ENCODE data around the gene CD36. TPM values are rescaled to one million over a fixed set of nuclear protein-coding genes. Genes with fewer than 3 reads are reported as not detected.

CD36 gene
- total RNA-seq, 1 experiment from 2014 or later, result 1.4 TPM

DNA sequence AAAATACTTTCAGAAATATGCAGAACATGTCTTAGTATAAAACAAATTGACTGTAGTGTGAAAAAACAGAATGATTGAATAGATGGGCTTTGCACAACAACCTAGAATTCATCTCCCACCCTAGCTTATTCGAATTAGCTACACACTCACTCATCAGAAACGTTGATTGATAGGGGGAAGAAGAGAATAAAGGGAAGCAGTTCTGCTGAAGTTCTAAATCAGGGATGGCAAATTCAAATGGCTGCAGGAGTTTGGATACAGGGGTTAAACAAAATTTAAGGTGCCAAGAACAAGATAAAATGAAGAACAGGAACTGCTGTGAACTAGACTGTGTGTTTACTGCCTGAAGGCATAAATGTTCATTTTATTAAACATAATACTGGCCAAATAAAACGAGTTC lies 9.0 kb downstream of the CD36 start (continued):
- TF ChIP-seq, protein P1, sequence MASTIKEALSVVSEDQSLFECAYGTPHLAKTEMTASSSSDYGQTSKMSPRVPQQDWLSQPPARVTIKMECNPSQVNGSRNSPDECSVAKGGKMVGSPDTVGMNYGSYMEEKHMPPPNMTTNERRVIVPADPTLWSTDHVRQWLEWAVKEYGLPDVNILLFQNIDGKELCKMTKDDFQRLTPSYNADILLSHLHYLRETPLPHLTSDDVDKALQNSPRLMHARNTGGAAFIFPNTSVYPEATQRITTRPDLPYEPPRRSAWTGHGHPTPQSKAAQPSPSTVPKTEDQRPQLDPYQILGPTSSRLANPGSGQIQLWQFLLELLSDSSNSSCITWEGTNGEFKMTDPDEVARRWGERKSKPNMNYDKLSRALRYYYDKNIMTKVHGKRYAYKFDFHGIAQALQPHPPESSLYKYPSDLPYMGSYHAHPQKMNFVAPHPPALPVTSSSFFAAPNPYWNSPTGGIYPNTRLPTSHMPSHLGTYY (CRISPR knock-in tag; IDR thresholded peaks at IDR 0.05), result no peak
- TF ChIP-seq, protein P2, sequence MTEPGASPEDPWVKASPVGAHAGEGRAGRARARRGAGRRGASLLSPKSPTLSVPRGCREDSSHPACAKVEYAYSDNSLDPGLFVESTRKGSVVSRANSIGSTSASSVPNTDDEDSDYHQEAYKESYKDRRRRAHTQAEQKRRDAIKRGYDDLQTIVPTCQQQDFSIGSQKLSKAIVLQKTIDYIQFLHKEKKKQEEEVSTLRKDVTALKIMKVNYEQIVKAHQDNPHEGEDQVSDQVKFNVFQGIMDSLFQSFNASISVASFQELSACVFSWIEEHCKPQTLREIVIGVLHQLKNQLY (CRISPR knock-in tag; IDR thresholded peaks at IDR 0.05), result no peak
- no peak for TF ChIP-seq ZNF396 (CRISPR knock-in tag; IDR thresholded peaks at IDR 0.05; ENCODE audit: borderline replicate concordance)

DNA sequence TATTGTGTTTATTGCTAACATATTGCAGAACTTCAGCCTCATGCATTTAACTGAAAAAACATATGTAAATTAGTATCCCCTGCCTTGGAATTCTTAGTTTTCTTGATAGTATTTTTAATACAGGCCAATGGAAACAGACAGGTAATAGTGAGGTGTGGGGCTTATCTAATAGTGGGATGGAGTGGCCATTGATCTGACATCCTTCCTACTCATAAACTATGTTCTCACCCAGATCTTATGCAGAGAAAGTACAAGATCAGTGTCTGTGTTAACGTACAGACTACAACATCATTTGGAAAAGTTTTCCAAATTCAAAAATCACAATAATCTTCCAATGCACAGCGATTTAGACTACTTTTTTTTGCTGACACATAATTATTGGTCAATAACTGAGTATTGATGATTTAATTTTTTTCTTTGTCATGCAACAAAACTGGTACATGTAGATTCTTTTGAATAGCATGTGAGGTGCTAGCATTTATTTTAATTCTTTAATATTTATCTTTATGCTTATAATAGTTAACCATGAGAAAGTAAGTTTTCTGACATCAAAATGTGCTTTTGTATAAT lies 9.7 kb downstream of the CD36 start:
- CTCF ChIA-PET, result no interaction called here
- no peaks in the 10 kb centered on the region for H3K36me3 Mint-ChIP-seq
- POLR2A ChIA-PET, result no interaction called here
- H3K9me3 Mint-ChIP-seq, result no peaks in the 10 kb centered on the region
- no peak overlapping the region for H3K4me3 Mint-ChIP-seq
- no peak for TF ChIP-seq RORB (CRISPR knock-in tag; IDR thresholded peaks at IDR 0.05)
- TF ChIP-seq ZNF396 (CRISPR knock-in tag; IDR thresholded peaks at IDR 0.05; ENCODE audit: borderline replicate concordance), result no peak
- no peak for TF ChIP-seq NFYB (CRISPR knock-in tag; conservative IDR thresholded peaks at IDR 0.05; ENCODE audit: low read depth)
- no peak for TF ChIP-seq JUN (CRISPR knock-in tag; IDR thresholded peaks at IDR 0.05)
- TF ChIP-seq, protein P3, sequence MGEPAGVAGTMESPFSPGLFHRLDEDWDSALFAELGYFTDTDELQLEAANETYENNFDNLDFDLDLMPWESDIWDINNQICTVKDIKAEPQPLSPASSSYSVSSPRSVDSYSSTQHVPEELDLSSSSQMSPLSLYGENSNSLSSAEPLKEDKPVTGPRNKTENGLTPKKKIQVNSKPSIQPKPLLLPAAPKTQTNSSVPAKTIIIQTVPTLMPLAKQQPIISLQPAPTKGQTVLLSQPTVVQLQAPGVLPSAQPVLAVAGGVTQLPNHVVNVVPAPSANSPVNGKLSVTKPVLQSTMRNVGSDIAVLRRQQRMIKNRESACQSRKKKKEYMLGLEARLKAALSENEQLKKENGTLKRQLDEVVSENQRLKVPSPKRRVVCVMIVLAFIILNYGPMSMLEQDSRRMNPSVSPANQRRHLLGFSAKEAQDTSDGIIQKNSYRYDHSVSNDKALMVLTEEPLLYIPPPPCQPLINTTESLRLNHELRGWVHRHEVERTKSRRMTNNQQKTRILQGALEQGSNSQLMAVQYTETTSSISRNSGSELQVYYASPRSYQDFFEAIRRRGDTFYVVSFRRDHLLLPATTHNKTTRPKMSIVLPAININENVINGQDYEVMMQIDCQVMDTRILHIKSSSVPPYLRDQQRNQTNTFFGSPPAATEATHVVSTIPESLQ (CRISPR knock-in tag; IDR thresholded peaks at IDR 0.05), result no peak
- no peak for TF ChIP-seq NFE2L1 (CRISPR knock-in tag; IDR thresholded peaks at IDR 0.05)
- TF ChIP-seq, protein P4, sequence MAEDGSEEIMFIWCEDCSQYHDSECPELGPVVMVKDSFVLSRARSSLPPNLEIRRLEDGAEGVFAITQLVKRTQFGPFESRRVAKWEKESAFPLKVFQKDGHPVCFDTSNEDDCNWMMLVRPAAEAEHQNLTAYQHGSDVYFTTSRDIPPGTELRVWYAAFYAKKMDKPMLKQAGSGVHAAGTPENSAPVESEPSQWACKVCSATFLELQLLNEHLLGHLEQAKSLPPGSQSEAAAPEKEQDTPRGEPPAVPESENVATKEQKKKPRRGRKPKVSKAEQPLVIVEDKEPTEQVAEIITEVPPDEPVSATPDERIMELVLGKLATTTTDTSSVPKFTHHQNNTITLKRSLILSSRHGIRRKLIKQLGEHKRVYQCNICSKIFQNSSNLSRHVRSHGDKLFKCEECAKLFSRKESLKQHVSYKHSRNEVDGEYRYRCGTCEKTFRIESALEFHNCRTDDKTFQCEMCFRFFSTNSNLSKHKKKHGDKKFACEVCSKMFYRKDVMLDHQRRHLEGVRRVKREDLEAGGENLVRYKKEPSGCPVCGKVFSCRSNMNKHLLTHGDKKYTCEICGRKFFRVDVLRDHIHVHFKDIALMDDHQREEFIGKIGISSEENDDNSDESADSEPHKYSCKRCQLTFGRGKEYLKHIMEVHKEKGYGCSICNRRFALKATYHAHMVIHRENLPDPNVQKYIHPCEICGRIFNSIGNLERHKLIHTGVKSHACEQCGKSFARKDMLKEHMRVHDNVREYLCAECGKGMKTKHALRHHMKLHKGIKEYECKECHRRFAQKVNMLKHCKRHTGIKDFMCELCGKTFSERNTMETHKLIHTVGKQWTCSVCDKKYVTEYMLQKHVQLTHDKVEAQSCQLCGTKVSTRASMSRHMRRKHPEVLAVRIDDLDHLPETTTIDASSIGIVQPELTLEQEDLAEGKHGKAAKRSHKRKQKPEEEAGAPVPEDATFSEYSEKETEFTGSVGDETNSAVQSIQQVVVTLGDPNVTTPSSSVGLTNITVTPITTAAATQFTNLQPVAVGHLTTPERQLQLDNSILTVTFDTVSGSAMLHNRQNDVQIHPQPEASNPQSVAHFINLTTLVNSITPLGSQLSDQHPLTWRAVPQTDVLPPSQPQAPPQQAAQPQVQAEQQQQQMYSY (CRISPR knock-in tag; IDR thresholded peaks at IDR 0.05), result no peak
- no peak for TF ChIP-seq ATF1 (CRISPR knock-in tag; IDR thresholded peaks at IDR 0.05)
- TF ChIP-seq, protein P5, sequence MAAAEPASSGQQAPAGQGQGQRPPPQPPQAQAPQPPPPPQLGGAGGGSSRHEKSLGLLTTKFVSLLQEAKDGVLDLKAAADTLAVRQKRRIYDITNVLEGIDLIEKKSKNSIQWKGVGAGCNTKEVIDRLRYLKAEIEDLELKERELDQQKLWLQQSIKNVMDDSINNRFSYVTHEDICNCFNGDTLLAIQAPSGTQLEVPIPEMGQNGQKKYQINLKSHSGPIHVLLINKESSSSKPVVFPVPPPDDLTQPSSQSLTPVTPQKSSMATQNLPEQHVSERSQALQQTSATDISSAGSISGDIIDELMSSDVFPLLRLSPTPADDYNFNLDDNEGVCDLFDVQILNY (CRISPR knock-in tag; IDR thresholded peaks at IDR 0.05), result no peak
- DNase-seq (ENCODE audit: low spot score) (no peak), ATAC-seq (no peak)
- H3K4me1 Mint-ChIP-seq, result no peaks in the 10 kb centered on the region
- no peak overlapping the region for H3K27ac Mint-ChIP-seq
- H3K27me3 Mint-ChIP-seq (ENCODE audit: low read depth), result no peaks in the 10 kb centered on the region

DNA sequence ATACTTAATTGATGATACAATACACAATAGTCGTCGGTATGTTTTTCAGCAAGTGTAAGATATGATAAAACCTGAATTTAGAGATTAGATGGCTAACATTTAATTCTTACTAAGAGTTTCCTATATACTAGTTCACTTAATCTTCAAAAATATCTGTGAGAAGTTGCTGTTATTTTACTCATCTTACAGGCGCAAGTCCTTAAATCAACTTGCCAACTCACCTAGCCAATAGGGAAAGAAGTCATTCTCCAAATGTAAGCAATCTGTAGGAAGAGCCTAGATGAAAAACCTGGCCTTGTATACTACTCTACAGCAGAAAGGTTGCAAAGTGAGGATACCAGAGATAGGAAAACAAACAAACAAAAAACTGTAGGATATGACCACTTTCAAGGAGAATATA lies 10.6 kb downstream of the CD36 start:
- ChIA-PET CTCF (no interaction called here), POLR2A (no interaction called here)
- Mint-ChIP-seq H3K36me3 (no peaks in the 10 kb centered on the region), H3K4me3 (no peak overlapping the region), H3K27me3 (ENCODE audit: low read depth) (no peaks in the 10 kb centered on the region), H3K4me1 (no peaks in the 10 kb centered on the region), H3K27ac (no peak overlapping the region), H3K9me3 (no peaks in the 10 kb centered on the region)
- DNase-seq (ENCODE audit: low spot score) (no peak), ATAC-seq (no peak)
- TF ChIP-seq ZNF138 (CRISPR knock-in tag; conservative IDR thresholded peaks at IDR 0.05) (no peak), NFATC4 (CRISPR knock-in tag; IDR thresholded peaks at IDR 0.05) (no peak), ZNF317 (CRISPR knock-in tag; IDR thresholded peaks at IDR 0.05; ENCODE audit: borderline replicate concordance, low read depth) (no peak), NR1H2 (CRISPR knock-in tag; IDR thresholded peaks at IDR 0.05) (no peak), MXD4 (CRISPR knock-in tag; IDR thresholded peaks at IDR 0.05; ENCODE audit: borderline replicate concordance) (no peak)
- TF ChIP-seq, protein P6, sequence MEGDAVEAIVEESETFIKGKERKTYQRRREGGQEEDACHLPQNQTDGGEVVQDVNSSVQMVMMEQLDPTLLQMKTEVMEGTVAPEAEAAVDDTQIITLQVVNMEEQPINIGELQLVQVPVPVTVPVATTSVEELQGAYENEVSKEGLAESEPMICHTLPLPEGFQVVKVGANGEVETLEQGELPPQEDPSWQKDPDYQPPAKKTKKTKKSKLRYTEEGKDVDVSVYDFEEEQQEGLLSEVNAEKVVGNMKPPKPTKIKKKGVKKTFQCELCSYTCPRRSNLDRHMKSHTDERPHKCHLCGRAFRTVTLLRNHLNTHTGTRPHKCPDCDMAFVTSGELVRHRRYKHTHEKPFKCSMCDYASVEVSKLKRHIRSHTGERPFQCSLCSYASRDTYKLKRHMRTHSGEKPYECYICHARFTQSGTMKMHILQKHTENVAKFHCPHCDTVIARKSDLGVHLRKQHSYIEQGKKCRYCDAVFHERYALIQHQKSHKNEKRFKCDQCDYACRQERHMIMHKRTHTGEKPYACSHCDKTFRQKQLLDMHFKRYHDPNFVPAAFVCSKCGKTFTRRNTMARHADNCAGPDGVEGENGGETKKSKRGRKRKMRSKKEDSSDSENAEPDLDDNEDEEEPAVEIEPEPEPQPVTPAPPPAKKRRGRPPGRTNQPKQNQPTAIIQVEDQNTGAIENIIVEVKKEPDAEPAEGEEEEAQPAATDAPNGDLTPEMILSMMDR (IDR thresholded peaks at IDR 0.05), result no peak
- TF ChIP-seq, protein P7, sequence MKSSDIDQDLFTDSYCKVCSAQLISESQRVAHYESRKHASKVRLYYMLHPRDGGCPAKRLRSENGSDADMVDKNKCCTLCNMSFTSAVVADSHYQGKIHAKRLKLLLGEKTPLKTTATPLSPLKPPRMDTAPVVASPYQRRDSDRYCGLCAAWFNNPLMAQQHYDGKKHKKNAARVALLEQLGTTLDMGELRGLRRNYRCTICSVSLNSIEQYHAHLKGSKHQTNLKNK (CRISPR knock-in tag; IDR thresholded peaks at IDR 0.05), result no peak
- TF ChIP-seq, protein P8, sequence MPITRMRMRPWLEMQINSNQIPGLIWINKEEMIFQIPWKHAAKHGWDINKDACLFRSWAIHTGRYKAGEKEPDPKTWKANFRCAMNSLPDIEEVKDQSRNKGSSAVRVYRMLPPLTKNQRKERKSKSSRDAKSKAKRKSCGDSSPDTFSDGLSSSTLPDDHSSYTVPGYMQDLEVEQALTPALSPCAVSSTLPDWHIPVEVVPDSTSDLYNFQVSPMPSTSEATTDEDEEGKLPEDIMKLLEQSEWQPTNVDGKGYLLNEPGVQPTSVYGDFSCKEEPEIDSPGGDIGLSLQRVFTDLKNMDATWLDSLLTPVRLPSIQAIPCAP (CRISPR knock-in tag; IDR thresholded peaks at IDR 0.05), result no peak

All from WTC11 (cell line).